Kidney tubule cell (primary cell): ENCODE data around the gene SPHK1.

Experiments used
- DNase-seq: peaks from one replicate; pipeline ENCODE4 v3.0.0-alpha.2; 2018; ENCODE audit warnings: low spot score

The SPHK1 gene

GRCh38 chr17:76407509-76407908, 23.1 kb downstream of the SPHK1 start:
- no peak for DNase-seq

DNA sequence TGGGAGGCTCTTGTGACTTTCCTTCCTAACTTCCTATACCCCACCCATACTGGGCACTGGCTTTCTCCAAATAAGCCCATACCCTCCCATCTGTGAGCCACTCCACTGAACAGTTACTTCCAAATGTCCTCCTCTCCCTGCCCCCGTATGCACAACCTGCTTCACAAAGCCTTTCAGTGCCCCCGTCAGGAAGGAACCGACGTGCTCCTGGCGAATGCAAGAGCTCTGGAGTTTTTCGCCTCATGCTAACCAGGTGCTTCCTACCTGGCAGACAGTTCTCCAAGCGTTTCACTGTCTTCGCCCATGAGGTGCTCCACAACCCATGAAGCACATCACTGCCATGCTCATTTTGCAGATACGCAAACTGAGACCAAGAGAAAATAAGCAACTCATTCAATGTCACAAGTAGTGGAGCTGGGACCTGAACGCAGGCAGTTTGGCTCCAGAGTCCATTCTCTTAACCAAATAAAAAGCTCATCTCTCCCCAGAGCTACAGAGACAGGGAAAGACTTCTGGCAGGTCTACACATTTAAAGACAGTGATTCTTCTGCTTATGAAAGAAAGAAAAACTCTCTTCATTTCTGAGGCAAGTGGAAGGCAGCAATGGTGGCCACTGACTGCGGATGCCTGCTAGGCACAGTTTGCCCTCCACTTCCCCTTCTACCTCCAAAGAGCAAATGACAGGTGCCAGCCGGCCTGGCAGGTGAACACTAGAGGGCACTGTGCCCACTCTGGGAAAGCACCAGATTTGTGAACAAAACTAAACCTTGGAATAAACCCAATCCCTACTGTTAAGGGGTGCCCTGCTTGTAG, 23.8 kb downstream of the SPHK1 start:
- DNase-seq: peak; percentile 65

GRCh38 chr17:76410328-76410965, 26.0 kb downstream of the SPHK1 start:
- no peak for DNase-seq

- DNase-seq: no peak
Observed at GRCh38 chr17:76411247-76411646, 26.8 kb downstream of the SPHK1 start.

DNA sequence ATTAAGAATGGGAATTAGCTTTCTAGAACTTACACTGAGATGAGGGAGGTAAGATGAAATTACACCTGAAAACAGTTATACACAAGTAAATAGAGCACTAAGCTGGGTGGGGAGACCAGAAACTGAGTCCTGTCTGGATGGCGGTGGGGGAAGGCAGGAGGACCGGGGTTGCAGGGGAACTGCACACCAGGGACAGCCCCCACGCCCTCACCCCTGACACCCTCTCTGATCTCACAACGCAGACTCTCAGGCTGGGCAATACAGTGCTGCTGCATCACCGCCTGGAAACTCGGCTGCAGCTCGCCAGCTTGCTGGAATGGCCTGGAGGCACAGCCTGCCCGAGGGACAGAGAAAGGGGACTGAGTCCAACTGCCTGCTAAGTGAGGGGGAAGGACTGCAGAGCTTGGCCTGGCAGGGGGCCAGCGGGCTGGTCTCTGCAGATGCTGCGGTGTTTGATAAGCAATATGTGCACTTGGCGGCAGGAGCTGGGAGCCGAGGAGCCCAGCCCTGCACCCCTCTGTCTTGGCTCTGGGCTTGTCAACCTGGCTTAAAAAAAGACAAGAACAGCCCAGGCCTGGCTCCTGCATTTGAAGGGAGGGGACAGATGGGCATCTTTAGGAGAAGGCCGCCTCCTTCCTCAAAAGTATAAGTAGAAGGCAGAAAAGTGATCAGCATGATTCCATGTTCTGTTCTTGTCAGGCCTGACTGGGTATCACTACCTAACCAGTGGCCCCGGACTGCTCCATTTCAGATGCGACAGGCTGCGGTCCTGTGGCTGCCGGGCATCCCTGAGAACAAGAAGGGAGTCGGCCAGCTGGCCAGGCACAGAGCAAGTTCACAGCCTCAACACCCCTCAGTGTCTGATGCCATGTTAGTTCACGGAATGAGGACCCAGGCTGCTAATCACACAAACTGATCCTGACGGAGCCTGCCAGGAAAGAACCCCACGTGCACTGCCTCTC, 30.2 kb downstream of the SPHK1 start:
- no peak for DNase-seq

- no peak for DNase-seq
Observed at GRCh38 chr17:76415786-76416185, 31.4 kb downstream of the SPHK1 start.

DNA sequence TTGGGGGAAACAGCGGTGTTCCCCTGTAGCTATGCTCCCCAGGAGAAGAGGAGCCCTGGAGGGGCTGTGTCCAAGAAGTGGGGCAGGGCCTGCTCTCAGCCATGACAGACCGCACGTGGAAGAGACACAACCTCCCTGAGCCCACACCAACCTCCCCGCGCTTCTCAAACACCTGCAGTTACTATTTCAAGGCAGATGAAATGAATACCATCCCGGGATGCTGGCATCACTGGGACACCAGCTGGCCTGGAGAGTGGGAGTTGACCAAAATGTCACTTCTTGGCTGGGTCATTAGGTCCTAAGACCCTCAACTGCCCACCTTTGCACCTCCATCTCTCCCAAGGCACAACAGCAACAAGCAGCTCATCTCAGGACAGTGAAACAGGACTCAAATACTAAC, 32.0 kb downstream of the SPHK1 start:
- no peak for DNase-seq

- no peak for DNase-seq
Observed at GRCh38 chr17:76416899-76417298, 32.5 kb downstream of the SPHK1 start.

DNA sequence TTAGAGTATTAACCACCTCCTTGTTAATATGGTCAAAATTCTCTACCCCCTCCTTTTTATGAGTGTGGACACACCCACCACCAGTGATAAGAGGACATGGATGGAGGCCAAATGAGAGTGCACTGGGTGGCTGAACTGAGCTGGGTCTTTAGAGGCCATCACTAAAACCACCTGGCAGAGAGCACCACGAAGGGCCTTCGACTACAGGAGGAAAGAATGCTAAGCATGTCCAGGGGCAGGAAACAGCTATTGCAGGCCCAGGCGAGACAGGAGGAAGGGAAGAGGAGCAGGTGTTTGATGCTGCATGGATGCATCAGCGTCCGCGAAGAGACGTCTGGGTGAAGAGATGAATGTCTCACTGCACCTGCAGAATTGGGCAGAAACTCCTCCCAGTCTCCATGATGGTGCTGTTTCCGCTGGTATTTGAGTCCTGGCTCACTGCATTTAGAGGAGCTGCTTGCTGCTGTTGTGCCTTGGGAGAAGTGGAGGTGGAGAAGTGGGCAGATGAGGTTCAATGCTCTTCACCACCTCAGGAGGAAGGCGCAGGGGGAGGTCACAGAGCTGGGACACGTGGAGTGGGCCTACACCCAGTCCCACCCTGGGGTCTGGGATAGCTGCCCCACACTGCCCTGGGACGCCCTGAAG, 33.2 kb downstream of the SPHK1 start:
- DNase-seq: peak; percentile 39

GRCh38 chr17:76419576-76420260, 35.3 kb downstream of the SPHK1 start:
- DNase-seq: no peak

DNA sequence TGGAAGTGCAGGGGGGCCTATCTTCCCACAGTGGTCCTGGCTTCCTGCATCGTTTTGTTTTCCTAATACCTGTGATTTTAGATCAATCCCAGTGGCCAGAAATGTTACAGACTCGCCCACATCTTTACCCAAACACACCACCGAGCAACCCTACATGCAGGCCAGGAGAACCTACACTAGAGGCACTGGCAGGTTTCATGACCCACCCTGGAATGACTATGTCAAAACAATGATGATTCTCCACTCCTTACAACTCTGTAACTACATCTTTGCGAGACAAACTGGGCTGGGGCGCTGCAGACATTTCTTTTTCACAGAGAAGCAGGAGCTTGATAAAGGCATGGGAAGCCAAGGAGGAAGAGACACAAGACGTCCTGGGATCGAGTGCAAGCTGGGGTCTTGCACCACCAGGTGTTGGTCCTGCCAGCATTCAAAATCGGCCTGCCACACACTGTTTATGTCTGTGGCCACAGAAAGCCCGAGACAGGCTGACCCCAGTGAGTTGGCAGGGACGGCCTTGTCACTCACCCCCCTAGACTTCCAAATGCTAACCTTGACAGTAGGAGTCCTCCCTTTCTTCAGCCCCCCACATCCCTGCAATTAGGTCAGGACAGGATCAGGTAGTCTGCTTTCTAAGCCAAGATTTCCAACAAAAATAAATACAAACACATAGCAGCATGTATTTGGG, 36.1 kb downstream of the SPHK1 start:
- no peak for DNase-seq

- no peak for DNase-seq
Observed at GRCh38 chr17:76421044-76421407, 36.6 kb downstream of the SPHK1 start.

DNA sequence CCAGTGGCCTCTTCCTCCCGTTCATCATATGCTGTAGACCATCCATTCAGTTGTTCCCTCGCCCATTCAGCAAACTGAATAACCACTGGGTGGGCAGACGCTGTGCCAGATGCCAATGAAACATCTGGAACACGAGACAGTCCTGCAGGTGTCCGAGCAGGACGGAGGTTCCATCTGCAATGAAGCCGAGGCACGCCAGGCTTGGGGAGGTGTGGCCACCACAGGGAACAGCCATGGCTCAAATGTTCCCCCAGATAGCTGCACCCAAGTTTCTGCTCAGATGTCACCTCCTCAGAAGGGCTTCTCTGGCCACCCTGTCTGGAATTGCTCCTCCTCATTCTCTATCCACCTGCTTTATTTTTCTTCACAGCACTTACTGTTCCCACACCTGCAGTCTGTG, 38.0 kb downstream of the SPHK1 start:
- no peak for DNase-seq

DNA sequence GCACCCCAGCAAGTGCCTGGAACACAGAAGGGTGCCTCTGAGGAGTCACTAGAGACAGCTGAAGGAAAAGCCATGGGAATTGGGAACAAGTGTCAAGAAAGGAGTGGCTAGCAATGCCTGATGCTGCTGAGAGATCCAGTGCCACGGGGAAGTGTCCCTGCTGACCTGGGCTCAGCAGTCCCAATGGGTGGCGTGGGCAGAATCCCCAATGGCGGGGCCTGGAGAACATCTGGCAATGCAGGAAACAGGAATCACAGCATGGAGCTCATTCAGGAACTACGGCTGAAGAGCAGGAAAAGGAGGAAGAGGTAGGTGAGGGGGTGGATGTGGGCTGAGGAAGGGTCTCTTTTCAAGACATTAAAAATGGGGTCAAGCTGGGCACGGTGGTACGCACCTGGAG, 38.5 kb downstream of the SPHK1 start:
- no peak for DNase-seq

DNA sequence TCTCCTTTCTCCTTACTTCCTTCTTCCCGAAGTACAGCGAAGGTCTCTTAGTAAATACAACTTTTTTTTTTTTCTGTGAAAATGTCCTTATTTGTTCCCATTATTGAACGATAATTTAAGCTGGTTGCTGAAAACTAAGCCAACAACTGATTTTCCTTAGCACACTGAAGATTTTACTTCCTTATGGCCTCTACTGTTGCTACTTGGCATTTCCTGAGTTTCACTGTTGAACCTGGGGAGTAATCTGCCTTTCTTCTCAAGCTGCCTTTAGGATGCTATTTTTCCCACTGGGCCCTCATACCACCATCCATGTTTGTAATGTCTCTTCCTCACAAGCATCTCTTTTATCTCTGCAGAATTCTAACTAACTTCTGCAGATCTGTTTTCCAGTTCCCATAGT, 42.4 kb downstream of the SPHK1 start:
- no peak for DNase-seq

DNA sequence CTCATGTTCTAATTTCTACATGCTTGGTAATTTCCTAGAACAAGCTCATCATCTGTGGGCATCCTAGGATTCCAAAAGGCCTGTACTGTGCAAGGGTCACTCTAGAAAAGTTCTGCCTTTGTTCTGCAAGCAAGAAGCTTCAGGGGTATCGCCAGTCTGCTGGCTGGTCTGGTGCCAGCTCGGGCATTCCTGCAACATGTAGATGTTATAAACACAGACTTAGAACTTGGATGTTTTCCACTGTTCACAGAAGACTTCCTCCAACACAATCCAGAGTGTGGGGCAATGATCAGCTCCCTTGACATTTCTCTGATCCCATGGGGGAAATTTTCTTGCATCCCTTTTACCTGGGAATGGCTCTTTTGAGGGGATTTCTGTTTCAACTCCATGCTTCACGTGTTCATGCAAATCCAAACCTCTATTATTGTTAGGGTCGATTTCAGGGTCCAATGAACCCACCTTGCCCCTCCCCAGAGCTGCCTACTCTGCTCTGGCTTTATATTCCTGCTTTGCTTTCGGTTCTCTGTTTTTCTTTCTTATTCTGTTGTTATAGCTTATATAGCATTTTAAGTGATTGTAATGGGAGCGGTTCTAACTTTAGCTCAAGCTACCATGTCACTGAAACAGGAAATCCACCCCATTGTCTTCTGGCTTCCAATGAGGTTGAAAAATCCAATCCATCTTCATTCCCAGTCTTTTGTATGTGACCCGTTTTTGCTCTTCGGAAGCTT, 43.3 kb downstream of the SPHK1 start:
- peak; percentile 24 for DNase-seq

DNA sequence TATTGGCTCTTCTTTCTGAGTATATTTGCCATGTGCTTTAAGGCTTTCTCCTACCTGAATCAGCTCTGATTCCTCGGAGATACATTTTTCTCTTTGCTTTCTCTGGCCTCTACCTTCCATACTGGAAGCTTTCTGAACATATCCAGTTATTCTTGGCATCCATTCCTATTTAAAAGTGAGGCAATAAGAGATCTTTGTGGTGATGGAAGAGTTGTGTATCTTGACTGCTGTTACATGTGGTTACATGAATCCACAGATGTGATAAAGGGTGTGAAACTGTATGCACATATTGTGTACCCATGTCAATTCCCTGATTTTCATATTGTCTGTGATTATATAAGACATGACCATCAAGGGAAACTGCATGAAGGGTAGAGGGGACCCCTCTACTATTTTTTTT, 44.1 kb downstream of the SPHK1 start:
- DNase-seq: no peak

GRCh38 chr17:76431509-76431908, 47.1 kb downstream of the SPHK1 start:
- no peak for DNase-seq

GRCh38 chr17:76432004-76432403, 47.6 kb downstream of the SPHK1 start:
- DNase-seq: no peak

DNA sequence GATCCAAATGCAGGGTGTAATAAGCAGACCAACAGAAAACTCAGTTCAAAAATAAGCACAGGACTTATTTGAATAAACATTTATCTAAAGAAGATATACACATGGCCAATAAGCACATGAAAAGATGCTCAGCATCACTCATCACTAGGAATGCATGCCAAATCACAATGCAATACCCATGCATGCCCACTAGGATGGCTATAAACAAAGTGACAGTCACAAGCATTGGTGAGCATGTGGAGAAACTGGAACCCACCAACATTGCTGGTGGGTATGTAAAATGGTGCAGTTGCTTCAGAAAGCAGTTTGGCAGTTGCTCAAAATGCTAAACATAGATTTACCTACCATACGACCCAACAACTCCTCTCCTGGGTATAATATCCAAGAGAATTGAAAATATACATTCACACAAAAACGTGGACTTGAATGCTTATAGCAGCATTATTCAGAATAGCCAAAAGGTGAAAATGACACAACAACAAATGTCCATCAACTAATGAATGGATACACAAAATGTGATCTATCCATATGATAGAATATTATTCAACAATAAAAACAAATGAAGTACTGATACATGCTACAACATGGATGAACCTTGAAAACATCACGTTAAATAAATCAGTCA, 48.4 kb downstream of the SPHK1 start:
- DNase-seq: no peak
